Testis (tissue), 3 donors: ENCODE data around the gene DDR1. TPM values are rescaled to one million over a fixed set of nuclear protein-coding genes. Genes with fewer than 3 reads are reported as not detected.

Experiments
- DNase-seq: peaks from one replicate; pipeline ENCODE4 v3.0.0-alpha.2; 2019
- H3K27ac ChIP-seq, 2 donors: fragments of 200-600 bp; sonication (generic); one replicate each; pipeline ENCODE4 v1.5.1; 2019
- H3K27me3 ChIP-seq: fragments of 200-600 bp; sonication (generic); one replicate; pipeline ENCODE4 v1.5.1; 2019
- H3K36me3 ChIP-seq: fragments of 200-600 bp; sonication (generic); one replicate; pipeline ENCODE4 v1.5.1; 2017; ENCODE audit warnings: low read depth; ENCODE audit errors: missing control alignments
- H3K4me1 ChIP-seq: fragments of 200-600 bp; sonication (generic); one replicate; pipeline ENCODE4 v1.5.1; 2019
- H3K4me3 ChIP-seq, 2 donors: fragments of 200-600 bp; sonication (generic); one replicate each; pipeline ENCODE4 v1.5.1; 2017 to 2019
- H3K9me3 ChIP-seq: fragments of 200-600 bp; sonication (generic); one replicate; pipeline ENCODE4 v1.5.1; 2017
- CTCF ChIP-seq, 3 experiments: fragments of 450-650 bp in 2 of 3; fragments of 200-600 bp in 1 of 3; sonication (generic) in 1 of 3; IDR thresholded peaks; one replicate each; pipeline ENCODE4 v1.5.1; 2016 to 2019; ENCODE audit warnings: antibody characterized with exemption in 3 of 3, mild to moderate bottlenecking in 2 of 3, moderate library complexity in 1 of 3
- POLR2A ChIP-seq: fragments of 450-650 bp; IDR thresholded peaks from one replicate; pipeline ENCODE4 v1.6.1; 2017; ENCODE audit warnings: antibody characterized with exemption, mild to moderate bottlenecking, moderate library complexity
- WGBS, 2 donors: methylation state at CpG; one replicate each; pipeline ENCODE4 v1.1.5; 2018; 5-methylcytosine and 5-hydroxymethylcytosine counted together
- intact Hi-C: fragments of 100-400 bp; cut with DNase I; formaldehyde crosslinking; loops from one replicate; pipeline ENCODE4 v1.15.1; 2023; ENCODE audit warnings: low total_unique reads
- polyA plus RNA-seq: library from polyadenylated mRNA; stranded (reverse); fragments of 350-450 nt; fragmentation: Illumina TruSeq; extraction: RNeasy Lipid Tissue Mini Kit (QIAGEN cat#74804); gene quantifications from one replicate; pipeline ENCODE4 v1.2.3, GENCODE V29; 2014; ENCODE audit warnings: low read depth, low replicate concordance; ENCODE audit not compliant: insufficient read depth
- total RNA-seq, 2 donors: library from RNA; depleted of rRNA; stranded (reverse); fragments of >200 nt; gene quantifications; one replicate each; pipeline ENCODE4 v1.2.3, GENCODE V29; 2016

DDR1 gene
- total and polyA plus RNA-seq, 3 donors from 2014 or later = 33.8 to 97.6 (median 94.6) TPM

GRCh38 chr6:30891450-30891723, 7.1 kb downstream of the DDR1 start:
- DNase-seq = no peak
- 94 to 98% methylated on average over 4 of the region's 4 CpGs for WGBS, 2 donors
- no peaks in the 10 kb centered on the region for H3K36me3 ChIP-seq

GRCh38 chr6:30891816-30892538, 7.7 kb downstream of the DDR1 start:
- no peaks in the 10 kb centered on the region for H3K36me3 ChIP-seq
- intact Hi-C loops = no loop called here
- no peak for DNase-seq
- whole genome bisulfite sequencing, 2 donors = 82 to 90% methylated on average over 11 to 21 of the region's 21 CpGs
- H3K4me1 ChIP-seq = peaks cover under 1% of the 10 kb centered on the region
- no peak overlapping the region for H3K4me3 ChIP-seq
- no peaks in the 10 kb centered on the region for H3K9me3 ChIP-seq
- no peaks in the 10 kb centered on the region for H3K27me3 ChIP-seq
- TF ChIP-seq POLR2A = no peak
- no peak for TF ChIP-seq CTCF (IDR thresholded peaks at IDR 0.05)
- no peak overlapping the region for H3K27ac ChIP-seq

More at GRCh38 chr6:30891450-30891723, 7.1 kb downstream of the DDR1 start:
- Histone ChIP-seq H3K4me3 (no peak overlapping the region), H3K4me1 (peaks cover 6% of the 10 kb centered on the region), H3K27ac (no peak overlapping the region), H3K9me3 (no peaks in the 10 kb centered on the region), H3K27me3 (no peaks in the 10 kb centered on the region)
- intact Hi-C loops = no loop called here
- no peak for TF ChIP-seq CTCF (IDR thresholded peaks at IDR 0.05)
- TF ChIP-seq POLR2A = no peak

- DNase-seq = no peak
- intact Hi-C loops = no loop called here
- no peaks in the 10 kb centered on the region for H3K36me3 ChIP-seq
- H3K4me3 ChIP-seq = no peak overlapping the region
- H3K4me1 ChIP-seq = no peaks in the 10 kb centered on the region
- no peaks in the 10 kb centered on the region for H3K9me3 ChIP-seq
- H3K27me3 ChIP-seq = no peaks in the 10 kb centered on the region
- WGBS, 2 donors = 89% methylated on average over 4 to 11 of the region's 16 CpGs
- TF ChIP-seq POLR2A (no peak), CTCF (IDR thresholded peaks at IDR 0.05) (no peak)
- no peak overlapping the region for H3K27ac ChIP-seq
Observed at GRCh38 chr6:30893001-30893591, 8.8 kb downstream of the DDR1 start.

- Histone ChIP-seq H3K9me3 (no peaks in the 10 kb centered on the region), H3K4me1 (no peaks in the 10 kb centered on the region), H3K4me3 (no peak overlapping the region), H3K36me3 (no peaks in the 10 kb centered on the region), H3K27ac (no peak overlapping the region), H3K27me3 (no peaks in the 10 kb centered on the region)
- intact Hi-C loops = no loop called here
- TF ChIP-seq CTCF (IDR thresholded peaks at IDR 0.05) (no peak), POLR2A (no peak)
- WGBS, 2 donors = 91 to 96% methylated on average over 8 of the region's 8 CpGs
- no peak for DNase-seq
Observed at GRCh38 chr6:30893666-30894065, 9.3 kb downstream of the DDR1 start.

- no peaks in the 10 kb centered on the region for H3K27me3 ChIP-seq
- no peak overlapping the region for H3K27ac ChIP-seq
- H3K4me3 ChIP-seq = no peak overlapping the region
- TF ChIP-seq CTCF (IDR thresholded peaks at IDR 0.05) (no peak), POLR2A (no peak)
- no peaks in the 10 kb centered on the region for H3K4me1 ChIP-seq
- intact Hi-C loops = no loop called here
- 90 to 94% methylated on average over 12 of the region's 12 CpGs for WGBS, 2 donors
- H3K36me3 ChIP-seq = no peaks in the 10 kb centered on the region
- H3K9me3 ChIP-seq = no peaks in the 10 kb centered on the region
- DNase-seq = no peak
Observed at GRCh38 chr6:30894381-30894780, 10.1 kb downstream of the DDR1 start.
